ENCODE measurements around the gene ELMOD3.

- TF ChIP-seq CTCF (IDR thresholded peaks at IDR 0.05; ENCODE audit: low read length), result no peak
- TF ChIP-seq EZH2 (optimal IDR thresholded peaks at IDR 0.05; ENCODE audit: low read depth, low read length), result no peak
Measured at GRCh38 chr2:85399183-85399455, 44.5 kb downstream of the ELMOD3 start.
